ENCODE data around the gene SLC35F1.

The SLC35F1 gene

DNA sequence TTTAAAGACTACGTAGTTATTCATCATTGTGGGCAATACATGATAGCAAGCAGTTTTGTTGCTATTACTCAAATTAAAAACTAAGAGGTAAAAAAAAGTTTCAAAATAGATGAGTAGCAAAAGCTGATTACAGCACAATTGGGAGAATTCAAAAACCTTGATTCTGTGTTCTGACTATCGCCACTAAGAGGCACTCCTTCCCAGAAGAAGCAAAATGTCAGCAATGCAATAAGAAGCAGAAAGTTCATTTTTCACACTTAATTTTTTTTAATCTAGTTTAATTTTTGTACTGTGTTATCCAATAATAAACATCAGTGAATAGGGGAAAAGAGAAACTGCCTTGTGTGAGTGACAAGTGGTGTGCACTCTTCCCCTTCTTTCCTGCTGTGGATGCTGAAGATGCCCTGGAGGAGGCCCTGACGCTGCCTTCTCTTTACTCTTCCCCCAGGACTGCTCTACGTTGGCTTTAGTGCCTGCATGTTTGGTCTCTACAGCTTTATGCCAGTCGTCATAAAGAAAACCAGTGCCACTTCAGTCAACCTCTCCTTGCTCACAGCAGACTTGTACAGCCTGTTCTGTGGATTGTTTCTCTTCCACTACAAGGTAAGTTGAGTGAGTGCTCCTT, 377.8 kb downstream of the SLC35F1 start:
- POLR2A ChIA-PET = no interaction called here
- CTCF ChIA-PET = interaction anchor here (0.6 to 5.8 kb wide), 27 partner anchors 11 to 828 kb away, joined by 3 to 31 read pairs (median 5); partner anchors contain the start of gene PLN

DNA sequence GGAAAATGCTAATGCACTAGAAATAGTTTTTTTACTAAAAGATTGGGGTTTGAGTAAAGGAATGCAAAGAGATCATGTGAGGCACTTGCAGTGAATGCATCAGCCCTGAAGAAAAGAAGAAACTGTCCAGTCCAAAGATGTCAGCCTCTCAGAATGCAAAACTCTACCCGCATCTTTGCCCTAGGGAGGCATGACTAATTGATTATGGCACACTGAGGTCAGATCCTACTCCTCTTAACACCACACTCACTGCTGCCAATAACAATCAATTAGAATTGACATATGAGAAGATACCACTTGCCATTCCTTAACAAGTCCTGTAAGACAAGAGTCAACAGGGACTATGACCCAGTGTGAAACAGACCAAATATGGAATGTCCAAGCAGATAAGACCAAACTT, 378.7 kb downstream of the SLC35F1 start:
- no peak overlapping the region for H3K4me3 ChIP-seq (ENCODE audit: low read depth, low read length)
- TF ChIP-seq ZNF157 (tag by site-specific recombination; IDR thresholded peaks at IDR 0.05) (no peak), BCL11B (tag by site-specific recombination; IDR thresholded peaks at IDR 0.05; ENCODE audit: low read depth) (no peak), ZNF350 (tag by site-specific recombination; IDR thresholded peaks at IDR 0.05) (no peak), ZNF184 (tag by site-specific recombination; IDR thresholded peaks at IDR 0.05) (no peak), SP3 (tag by site-specific recombination; IDR thresholded peaks at IDR 0.05) (no peak), IKZF3 (tag by site-specific recombination; IDR thresholded peaks at IDR 0.05) (no peak), ZNF138 (tag by site-specific recombination; IDR thresholded peaks at IDR 0.05; ENCODE audit: borderline replicate concordance) (no peak), ZBTB20 (tag by site-specific recombination; IDR thresholded peaks at IDR 0.05) (no peak), ZNF600 (tag by site-specific recombination; IDR thresholded peaks at IDR 0.05) (no peak), ZNF768 (tag by site-specific recombination; IDR thresholded peaks at IDR 0.05) (no peak), SETDB1 (IDR thresholded peaks at IDR 0.05; ENCODE audit: insufficient read length, low read length) (no peak), ZNF624 (tag by site-specific recombination; IDR thresholded peaks at IDR 0.05) (no peak), ZNF426 (tag by site-specific recombination; IDR thresholded peaks at IDR 0.05) (no peak), ZFP69B (tag by site-specific recombination; IDR thresholded peaks at IDR 0.05) (no peak), ZNF664 (tag by site-specific recombination; IDR thresholded peaks at IDR 0.05) (no peak), REPIN1 (tag by site-specific recombination; IDR thresholded peaks at IDR 0.05; ENCODE audit: low read depth) (no peak)
- TF ChIP-seq, protein P1, sequence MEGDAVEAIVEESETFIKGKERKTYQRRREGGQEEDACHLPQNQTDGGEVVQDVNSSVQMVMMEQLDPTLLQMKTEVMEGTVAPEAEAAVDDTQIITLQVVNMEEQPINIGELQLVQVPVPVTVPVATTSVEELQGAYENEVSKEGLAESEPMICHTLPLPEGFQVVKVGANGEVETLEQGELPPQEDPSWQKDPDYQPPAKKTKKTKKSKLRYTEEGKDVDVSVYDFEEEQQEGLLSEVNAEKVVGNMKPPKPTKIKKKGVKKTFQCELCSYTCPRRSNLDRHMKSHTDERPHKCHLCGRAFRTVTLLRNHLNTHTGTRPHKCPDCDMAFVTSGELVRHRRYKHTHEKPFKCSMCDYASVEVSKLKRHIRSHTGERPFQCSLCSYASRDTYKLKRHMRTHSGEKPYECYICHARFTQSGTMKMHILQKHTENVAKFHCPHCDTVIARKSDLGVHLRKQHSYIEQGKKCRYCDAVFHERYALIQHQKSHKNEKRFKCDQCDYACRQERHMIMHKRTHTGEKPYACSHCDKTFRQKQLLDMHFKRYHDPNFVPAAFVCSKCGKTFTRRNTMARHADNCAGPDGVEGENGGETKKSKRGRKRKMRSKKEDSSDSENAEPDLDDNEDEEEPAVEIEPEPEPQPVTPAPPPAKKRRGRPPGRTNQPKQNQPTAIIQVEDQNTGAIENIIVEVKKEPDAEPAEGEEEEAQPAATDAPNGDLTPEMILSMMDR (tag by site-specific recombination; IDR thresholded peaks at IDR 0.05) = no peak
- TF ChIP-seq, protein P2, sequence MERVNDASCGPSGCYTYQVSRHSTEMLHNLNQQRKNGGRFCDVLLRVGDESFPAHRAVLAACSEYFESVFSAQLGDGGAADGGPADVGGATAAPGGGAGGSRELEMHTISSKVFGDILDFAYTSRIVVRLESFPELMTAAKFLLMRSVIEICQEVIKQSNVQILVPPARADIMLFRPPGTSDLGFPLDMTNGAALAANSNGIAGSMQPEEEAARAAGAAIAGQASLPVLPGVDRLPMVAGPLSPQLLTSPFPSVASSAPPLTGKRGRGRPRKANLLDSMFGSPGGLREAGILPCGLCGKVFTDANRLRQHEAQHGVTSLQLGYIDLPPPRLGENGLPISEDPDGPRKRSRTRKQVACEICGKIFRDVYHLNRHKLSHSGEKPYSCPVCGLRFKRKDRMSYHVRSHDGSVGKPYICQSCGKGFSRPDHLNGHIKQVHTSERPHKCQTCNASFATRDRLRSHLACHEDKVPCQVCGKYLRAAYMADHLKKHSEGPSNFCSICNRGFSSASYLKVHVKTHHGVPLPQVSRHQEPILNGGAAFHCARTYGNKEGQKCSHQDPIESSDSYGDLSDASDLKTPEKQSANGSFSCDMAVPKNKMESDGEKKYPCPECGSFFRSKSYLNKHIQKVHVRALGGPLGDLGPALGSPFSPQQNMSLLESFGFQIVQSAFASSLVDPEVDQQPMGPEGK (tag by site-specific recombination; IDR thresholded peaks at IDR 0.05) = no peak
- TF ChIP-seq, protein P3, sequence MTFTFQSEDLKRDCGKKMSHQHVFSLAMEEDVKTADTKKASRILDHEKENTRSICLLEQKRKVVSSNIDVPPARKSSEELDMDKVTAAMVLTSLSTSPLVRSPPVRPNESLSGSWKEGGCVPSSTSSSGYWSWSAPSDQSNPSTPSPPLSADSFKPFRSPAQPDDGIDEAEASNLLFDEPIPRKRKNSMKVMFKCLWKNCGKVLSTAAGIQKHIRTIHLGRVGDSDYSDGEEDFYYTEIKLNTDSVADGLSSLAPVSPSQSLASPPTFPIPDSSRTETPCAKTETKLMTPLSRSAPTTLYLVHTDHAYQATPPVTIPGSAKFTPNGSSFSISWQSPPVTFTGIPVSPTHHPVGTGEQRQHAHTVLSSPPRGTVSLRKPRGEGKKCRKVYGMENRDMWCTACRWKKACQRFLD (tag by site-specific recombination; IDR thresholded peaks at IDR 0.05) = no peak
- TF ChIP-seq, protein P4, sequence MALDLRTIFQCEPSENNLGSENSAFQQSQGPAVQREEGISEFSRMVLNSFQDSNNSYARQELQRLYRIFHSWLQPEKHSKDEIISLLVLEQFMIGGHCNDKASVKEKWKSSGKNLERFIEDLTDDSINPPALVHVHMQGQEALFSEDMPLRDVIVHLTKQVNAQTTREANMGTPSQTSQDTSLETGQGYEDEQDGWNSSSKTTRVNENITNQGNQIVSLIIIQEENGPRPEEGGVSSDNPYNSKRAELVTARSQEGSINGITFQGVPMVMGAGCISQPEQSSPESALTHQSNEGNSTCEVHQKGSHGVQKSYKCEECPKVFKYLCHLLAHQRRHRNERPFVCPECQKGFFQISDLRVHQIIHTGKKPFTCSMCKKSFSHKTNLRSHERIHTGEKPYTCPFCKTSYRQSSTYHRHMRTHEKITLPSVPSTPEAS (tag by site-specific recombination; IDR thresholded peaks at IDR 0.05) = no peak
- ChIA-PET POLR2A (no interaction called here), CTCF (interaction anchor here (0.8 to 5.8 kb wide), 12 partner anchors 16 to 825 kb away, joined by 3 to 31 read pairs (median 7); no protein-coding TSS in a partner anchor)
- H3K27ac ChIP-seq (ENCODE audit: extremely low read depth, low read depth, low read length) = no peak overlapping the region
- no peaks in the 10 kb centered on the region for H3K36me3 ChIP-seq (ENCODE audit: control insufficient read depth in 2 of 2, insufficient read depth in 1 of 2, low read length in 2 of 2)
- H3K4me1 ChIP-seq (ENCODE audit: control insufficient read depth, insufficient read depth, low read length) = no peaks in the 10 kb centered on the region
- no peaks in the 10 kb centered on the region for H3K9me3 ChIP-seq (ENCODE audit: control insufficient read depth, insufficient read depth, low read depth, low read length)

More for the DNA sequence above, 377.8 kb downstream of the SLC35F1 start:
- H3K27ac ChIP-seq (ENCODE audit: extremely low read depth, low read depth, low read length) = no peak overlapping the region
- no peaks in the 10 kb centered on the region for H3K36me3 ChIP-seq (ENCODE audit: control insufficient read depth in 2 of 2, insufficient read depth in 1 of 2, low read length in 2 of 2)
- no peak overlapping the region for H3K4me3 ChIP-seq (ENCODE audit: low read depth, low read length)
- no peaks in the 10 kb centered on the region for H3K4me1 ChIP-seq (ENCODE audit: control insufficient read depth, insufficient read depth, low read length)
- no peaks in the 10 kb centered on the region for H3K9me3 ChIP-seq (ENCODE audit: control insufficient read depth, insufficient read depth, low read depth, low read length)
- peak; percentile 31; the same call in 1 of the 2 replicates for TF ChIP-seq ZNF654 (tag by site-specific recombination; IDR thresholded peaks at IDR 0.05; ENCODE audit: low read depth)
- TF ChIP-seq ZNF140 (tag by site-specific recombination; IDR thresholded peaks at IDR 0.05) = no peak
- TF ChIP-seq, protein P5, sequence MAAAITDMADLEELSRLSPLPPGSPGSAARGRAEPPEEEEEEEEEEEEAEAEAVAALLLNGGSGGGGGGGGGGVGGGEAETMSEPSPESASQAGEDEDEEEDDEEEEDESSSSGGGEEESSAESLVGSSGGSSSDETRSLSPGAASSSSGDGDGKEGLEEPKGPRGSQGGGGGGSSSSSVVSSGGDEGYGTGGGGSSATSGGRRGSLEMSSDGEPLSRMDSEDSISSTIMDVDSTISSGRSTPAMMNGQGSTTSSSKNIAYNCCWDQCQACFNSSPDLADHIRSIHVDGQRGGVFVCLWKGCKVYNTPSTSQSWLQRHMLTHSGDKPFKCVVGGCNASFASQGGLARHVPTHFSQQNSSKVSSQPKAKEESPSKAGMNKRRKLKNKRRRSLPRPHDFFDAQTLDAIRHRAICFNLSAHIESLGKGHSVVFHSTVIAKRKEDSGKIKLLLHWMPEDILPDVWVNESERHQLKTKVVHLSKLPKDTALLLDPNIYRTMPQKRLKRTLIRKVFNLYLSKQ (tag by site-specific recombination; IDR thresholded peaks at IDR 0.05; ENCODE audit: borderline replicate concordance) = no peak
